NCI-H1417 treated with DMSO at 0.1 percent for 48 hours (cell line): Measurements from ENCODE around the gene PYGO1.
"Not testable (repeated sequence)": the region's sequence is repeated elsewhere in the genome, so short reads cannot be mapped to it uniquely, and the experiment has no call there.

Experiments
- DNase-seq: peaks from one replicate; lab custom pipeline; 2025; lab: John Stamatoyannopoulos, UW

The PYGO1 gene

DNA sequence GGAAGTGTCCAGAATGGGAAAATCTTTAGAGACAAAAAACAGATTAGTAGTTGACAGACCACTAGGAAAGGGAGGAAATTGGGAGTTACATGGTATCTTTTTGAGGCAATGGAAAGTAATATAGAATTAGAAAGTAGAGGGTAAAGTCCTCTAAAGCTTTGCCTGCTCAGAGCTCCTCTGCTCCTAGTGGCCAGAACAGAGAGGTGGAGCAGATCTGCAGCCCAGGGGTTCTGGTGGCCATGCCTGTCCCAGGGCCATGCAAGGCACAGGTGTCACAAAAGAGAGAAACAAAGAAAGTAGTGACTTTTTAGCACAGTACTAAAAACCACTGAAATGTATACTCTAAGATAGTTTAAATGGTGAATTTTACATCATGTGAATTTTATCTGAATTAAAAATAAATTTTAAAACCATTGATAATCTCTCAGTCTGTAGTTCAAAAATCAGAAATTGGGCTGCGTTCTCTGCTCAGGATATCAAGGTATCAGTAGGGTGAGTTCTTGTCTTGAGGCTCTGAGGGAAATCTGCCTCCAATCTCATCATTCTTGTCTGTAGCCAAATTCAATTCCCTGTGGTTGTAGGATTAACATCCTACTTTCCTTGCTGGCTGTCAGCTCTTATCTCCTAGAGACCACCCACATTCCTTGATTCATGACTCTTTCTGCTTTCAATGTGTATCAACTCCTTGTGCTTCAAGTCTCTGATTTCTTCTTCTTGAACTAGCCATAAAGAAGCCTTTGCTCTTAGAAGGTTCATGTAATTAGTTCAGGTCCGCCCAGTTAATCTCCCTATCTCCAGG lies 23.6 kb downstream of the PYGO1 start:
- DNase-seq: no peak

DNA sequence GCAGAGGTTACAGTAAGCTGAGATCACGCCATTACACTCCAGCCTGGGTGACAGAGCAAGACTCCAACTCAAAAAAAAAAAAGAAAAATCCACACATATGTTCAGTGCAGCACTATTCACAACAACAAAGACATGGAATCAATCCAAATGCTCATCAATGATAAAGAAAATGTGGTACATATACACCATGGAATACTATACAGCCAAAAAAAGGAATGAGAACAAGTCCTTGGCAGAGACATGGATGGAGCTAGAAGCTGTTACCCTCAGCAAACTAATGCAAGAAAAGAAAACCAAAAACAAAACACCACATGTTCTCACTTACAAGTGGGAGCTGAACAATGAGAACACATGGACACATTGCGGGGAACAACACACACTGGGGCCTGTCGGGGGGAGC lies 25.5 kb downstream of the PYGO1 start:
- DNase-seq: no peak

DNA sequence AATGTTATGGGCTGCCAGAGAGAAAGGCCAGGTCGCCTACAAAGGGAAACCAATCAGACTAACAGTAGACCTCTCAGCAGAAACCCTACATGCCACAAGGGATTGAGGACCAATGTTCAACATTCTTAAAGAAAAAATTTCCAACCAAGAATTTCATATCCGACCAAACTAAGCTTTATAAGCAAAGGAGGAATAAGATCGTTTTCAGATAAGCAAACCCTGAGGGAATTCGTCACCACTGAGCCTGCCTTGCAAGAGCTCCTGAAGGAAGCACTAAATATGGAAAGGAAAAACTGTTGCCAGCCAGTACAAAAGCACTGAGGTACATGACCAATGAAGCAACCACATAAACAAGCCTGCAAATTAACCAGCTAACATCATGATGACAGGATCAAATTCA lies 33.1 kb downstream of the PYGO1 start:
- no peak for DNase-seq

DNA sequence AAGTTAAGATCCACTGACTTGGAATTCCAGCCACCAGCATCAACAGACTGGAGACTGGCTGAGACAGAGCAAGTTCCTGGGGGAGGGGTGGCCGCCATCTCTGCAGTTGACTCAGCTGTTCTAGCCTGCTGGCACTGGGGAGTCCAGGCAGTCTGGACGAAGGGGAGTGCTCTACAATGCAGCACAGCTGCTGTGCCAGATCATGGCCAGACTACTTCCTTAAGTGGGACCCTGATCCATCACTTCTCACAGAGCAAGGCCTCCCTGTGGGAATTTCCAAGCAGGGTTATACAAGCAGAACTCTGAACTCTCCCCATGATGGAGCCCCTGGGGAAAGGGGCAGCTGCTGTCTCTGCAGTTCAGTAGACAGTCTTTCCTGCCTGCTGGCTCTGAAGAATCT lies 35.2 kb downstream of the PYGO1 start:
- no peak for DNase-seq

DNA sequence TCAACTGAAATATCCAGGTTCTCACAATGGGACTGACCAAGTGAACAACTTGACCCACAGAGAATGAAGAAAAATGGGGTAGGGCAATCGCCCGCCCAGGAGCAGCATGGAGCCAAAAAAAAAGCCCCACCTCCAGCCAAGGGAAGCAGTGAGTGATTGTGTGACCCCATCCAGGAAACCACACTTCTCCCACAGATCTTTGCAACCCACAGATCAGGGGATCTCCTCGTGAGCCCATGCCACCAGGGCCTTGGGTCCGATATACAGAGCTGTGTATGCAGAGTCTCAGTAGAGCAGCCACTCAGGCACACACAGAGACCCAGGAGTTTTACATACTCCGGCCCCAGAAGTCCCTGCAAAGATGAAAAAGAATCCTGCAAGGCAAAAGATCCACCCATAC lies 35.7 kb downstream of the PYGO1 start:
- no peak for DNase-seq

DNA sequence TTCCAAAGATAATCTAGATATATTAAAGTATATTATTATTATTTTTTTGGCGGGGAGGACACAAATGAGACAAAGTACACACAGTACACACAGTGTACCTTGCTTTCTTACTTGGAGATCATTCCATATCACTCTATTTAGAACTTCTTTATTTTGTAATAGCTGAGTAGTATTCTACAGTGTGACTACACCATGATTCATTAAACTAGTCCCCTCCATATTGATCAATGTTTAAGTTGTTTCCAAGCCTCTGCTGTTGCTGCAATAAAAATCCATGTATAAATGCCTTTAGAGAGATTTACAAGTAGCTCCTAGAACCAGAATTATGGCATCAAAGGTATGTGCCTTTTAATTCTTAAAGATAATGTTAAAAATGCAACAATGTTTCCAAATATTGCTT lies 38.8 kb downstream of the PYGO1 start:
- DNase-seq: no peak

DNA sequence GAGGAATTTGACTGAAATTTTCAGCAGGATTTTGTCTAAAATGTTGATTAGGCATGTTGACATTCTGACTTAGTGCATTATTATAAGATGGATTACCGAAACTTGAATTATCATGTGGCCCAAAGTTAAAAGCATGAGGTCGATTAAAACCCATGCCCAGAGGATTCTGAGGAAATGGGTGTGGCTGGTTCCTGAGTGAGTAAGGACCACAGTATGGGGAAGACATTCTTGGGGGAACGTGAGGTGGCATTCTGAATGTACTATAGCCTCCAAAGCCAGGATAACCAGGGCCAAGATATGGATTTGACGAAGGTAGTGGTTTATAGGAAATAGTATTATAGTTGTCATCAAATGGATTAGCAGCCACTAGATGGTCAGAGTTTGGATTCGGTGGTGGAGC lies 41.4 kb downstream of the PYGO1 start:
- no peak for DNase-seq

DNA sequence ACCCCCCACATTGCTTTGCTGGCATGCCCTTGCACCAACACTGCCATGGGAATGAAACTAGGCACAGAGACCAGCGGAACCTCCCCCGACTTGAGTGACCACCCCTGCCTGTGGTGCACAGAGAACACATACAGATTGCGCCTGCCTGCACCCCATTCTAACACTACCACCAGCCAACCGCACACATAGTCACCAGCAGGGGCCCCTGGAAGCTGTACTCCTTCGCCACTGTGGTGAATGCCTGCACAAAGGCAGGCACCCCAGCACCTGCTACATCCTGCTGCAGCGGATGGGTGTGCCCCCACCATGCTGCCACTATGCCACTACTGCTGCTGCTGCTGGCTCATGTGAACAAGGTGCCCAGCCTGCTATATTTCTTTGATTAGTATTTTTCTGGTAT lies 52.7 kb downstream of the PYGO1 start:
- DNase-seq: no peak

DNA sequence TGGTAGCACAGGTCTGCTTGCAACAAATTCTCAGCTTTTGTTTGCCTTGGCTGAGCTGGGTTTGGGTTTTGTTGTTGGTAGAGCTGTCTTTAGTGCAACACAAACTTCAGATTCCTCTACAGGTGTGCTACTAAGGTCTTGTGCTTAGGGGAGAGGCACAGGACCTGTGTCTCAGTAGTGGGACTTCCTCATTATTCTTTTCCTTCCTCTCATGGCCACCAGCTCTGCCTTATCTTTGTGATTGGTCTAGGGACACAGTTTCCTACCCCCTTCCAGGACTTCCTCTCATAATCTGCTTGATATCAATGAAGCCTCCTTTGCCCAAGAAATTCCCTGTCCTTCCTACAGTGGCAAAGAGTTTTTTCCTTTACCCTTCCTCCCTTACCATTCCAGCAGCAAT lies 55.2 kb downstream of the PYGO1 start:
- DNase-seq: no peak

DNA sequence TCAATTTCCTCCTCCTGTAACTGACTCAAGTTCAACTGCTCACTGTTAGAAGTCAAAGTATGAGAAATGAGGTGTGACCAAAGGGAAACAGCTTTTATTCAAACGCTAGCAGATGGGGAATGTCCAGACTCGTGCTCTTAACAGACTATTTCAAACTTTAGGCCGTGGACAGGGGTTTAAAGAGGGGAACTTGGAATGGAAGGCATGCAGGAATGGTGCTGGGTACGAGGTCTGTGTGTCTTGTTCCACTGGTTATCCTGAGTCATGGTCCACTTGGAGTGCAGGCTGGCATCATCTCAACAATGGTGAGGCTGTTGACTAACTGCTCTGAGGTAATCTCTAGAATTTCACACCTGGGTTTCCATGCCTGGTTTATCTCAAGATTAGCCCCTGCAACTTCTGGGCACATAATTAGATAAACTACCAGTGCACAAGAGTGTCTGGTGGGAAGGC lies 57.3 kb downstream of the PYGO1 start:
- DNase-seq: no peak

DNA sequence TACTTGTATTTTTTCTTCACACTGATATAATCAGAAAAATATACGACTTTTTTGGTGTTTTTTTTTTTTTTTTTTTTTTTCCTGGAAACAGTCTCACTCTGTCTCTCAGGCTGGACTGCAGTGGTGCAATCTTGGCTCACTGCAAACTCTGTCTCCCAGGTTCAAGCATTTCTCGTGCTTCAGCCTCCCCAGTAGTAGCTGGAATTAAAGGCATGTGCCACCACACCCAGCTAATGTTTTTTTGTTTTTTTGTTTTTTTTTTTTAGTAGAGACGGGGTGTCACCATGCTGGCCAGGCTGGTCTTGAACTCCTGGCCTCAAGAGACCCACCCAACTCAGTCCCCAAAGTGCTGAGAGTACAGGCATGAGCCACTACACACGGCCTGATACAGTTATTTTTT lies 59.3 kb downstream of the PYGO1 start:
- DNase-seq: no peak

DNA sequence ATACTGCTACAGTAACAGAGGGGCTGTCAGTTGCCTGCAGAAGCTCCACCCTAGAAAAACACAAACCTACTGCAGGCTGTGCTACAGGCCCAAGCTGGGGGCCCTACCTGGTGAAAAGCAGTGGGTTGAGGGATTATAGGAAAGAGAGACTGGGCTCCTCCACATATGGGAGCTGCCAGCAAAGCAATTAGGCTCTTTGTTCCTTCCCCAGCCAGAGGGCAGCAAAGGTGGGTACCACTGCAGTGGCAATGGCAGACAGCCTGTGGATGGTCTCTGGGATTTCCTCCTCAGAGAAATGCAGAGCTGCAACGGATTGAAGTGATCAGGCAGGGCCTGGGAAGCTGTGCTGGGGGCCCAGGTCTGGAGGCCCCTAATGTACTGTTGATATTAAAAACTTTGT lies 61.0 kb downstream of the PYGO1 start:
- DNase-seq: no peak

DNA sequence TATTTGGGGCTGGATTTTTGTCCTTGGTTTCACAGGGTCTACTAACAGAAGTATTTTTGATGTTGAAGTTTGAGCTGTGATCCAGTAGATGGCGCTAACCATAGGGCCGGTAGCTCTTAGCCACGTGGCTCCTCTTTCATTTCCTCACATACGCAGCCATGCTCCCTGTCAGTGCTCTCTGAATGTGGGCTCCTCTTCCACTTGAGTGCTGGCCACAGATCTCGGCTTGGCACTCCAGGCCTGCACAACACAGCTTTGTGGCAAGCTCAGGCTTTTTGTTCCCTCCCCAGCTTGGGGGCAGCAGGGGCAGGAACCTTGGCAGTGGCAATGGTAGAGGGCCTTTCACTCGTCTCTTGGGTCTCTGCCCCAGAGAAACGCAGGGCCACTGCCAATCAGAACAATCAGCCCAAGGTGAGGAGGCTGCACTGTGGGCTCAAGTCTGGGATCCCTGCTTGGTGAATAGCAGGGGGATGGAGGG lies 61.5 kb downstream of the PYGO1 start:
- no peak for DNase-seq

DNA sequence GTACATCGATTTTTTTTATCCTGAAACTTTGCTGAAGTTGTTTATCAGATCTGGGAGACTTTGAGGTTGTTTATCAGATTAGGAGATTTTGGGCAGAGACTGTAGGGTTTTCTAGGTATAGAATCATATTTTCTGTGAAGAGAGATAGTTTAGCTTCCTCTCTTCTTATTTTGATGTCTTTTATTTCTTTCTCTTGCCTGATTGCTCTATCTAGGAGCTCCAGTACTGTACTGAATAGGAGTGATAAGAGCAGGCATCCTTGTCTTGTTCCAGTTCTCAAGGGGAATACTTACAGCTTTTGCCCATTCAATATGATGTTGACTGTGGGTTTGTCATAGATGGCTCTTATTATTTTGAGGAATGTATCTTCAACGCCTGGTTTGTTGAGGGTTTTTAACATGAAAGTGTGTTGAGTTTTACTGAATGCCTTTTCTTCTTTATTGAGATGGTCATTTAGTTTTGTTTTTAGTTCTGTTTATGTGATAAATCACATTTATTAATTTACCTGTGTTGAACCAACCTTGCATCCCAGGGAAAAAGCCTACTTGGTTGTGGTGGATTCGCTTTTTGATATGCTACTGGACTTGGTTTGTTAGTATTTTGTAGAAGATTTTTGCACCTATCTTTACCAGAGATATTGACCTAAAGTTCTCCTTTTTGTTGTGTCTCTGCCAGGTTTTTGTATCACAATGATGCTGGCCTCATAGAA lies 65.2 kb downstream of the PYGO1 start:
- DNase-seq: no peak

DNA sequence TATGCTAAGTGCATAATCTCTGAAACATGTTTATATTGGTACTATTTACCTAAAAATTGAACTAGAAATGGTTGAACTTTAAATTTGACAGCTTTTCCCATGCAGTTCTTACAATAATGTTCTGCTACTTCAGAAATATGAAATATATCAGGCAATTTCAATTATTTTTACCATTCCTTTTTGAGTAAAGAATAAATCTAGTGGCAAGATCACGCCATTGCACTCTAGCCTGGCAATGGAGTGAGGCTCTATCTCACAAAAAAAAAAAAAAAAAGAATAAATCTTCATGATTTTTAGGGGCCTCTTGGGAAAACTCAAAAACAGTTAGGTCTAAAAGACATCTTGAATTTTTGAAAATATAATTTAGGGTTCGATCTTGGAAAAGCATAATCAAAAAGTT lies 69.5 kb downstream of the PYGO1 start:
- DNase-seq: no peak

DNA sequence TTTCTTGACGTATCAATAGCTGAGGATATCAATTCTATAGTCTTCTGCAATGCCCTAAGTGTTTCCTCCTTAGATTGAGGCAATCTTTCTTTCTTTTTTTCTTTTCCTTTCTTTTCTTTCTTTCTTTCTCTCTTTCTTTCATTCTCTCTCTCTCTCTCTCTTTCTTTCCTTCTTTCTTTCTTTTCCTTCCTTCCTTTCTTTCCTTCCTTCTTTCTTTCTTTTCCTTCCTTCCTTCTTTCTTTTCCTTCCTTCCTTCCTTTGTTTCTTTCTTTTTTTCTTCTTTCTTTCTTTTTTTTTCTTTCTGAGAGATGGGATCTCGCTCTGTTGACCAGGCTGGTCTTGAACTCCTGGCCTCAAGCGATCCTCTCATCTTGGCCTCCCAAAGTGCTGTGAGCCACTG lies 70.1 kb downstream of the PYGO1 start:
- no peak for DNase-seq

DNA sequence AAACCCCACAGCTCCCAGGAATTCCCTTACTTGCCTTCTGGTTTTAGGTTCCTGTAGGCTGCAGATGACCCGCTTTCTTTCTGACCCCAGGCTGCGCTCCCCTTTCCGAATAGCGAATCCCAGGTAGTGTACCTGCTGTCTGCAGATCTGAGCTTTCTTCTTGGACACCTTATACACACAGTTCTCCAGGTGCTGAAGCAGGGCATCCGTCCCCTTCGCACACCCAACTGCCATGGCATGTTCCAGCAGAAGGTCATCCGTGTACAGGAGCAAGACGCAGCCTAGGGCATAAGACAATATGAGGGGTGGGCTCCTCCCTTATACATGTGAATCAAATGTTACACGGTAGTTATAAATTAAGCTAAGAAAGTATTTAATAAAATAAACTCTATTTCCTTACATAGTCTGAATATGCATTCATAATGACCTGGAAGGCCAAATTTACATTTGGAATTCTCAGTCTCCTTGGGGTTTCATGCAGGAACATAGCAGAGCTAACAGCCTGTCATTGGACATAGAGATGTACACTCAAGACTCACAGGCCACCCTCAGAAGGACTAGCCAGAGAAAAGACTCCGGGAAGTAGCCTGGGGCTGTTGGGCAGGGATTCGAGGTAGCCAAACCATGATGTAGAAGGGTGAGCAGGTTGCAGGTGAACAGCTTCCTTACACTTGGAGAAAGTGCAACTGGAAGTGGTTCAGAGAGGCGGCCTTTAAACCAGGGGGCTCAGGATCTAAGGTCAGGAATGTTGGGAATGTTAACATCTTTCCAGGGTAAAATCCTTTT lies 72.0 kb downstream of the PYGO1 start:
- no peak for DNase-seq

DNA sequence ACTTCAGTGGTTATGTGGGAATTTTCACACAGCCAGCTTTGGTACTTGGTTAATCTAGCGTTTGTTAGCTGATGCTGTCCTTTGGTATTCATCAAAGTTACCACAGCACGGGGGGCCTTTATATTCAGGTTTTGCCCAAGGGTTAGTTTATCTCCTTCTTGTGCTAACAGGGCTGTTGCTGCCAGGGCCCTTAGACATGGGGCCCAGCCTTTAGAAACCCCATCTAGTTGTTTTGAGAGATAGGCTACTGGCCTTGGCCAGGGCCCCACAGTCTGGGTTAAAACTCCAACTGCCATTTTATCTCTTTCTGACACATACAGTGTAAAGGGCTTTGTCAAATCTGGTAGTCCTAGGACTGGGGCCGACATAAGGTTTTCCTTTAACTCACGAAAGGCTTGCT lies 72.7 kb downstream of the PYGO1 start:
- no peak for DNase-seq

DNA sequence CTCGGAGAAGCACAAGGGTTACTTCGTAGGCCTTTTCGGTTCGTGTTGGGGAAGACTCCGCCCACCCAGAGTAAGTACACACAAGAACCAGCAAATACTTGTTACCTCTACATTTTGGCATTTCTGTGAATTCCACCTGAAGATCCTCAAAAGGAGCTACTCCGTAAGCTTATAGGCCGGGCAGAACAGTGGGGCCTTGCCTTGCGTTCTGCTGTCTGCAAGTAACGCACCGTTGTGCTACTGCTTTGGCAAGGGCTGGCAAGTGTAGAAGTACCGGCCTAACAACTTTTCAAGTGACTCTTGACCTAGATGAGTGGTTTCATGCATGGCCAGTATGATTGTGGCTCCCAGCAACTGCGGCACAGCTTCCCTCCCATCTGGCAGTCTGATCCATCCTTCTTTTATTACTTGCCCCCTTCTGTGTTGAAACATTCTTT lies 73.7 kb downstream of the PYGO1 start:
- DNase-seq: no peak

DNA sequence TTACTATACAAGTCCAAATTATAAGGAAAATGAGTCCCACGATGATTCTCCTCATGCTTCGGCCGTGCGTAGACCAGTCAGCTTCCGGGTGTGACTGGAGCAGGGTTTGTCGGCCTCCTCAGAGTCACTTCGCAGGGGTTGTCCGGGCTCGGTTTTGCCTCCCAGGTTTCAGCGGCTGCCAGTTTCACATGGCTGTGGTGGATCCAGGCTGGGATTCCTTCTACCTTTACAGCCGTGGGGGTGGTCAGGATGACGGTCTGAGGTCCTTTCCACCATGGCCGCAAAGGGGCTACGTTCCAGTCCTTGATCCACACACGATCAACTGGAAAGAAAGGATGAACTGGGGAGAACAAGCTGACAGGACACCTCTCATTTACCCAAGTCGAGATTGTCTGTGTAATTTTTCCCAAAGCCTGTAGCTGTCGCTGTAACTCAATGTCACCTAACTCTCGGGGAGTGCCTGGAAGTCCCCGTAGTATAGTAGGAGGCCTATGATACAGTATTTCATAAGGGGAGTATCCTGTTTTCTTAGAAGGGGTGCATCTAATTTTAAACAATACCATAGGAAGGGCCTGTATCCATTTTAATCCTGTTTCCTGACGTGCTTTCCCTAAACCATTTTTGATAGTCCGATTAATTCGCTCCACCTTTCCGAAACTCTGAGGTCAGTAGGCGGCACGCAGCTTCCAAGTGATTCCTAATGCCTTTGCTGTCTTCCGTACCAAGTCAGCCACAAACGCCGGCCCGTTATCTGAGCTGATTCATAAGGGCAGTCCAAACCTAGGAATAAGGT lies 74.3 kb downstream of the PYGO1 start:
- not testable (repeated sequence) for DNase-seq

DNA sequence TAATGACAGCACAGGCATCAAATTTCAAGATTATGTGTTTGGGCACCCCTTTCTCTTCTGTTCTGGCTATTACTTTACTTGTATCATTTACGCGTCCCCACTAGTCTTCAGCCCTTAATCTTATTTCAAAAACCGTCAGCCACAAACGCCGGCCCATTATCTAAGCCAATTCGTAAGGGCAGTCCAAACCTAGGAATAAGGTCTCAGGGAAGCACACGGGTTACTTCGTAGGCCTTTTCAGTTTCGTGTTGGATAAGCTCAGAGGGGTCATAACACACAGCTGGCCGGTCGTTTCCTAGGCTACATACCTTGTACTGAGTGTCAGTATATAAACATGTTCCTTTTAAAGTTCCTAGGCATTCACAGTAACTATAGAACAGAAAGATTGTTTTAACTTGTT lies 75.0 kb downstream of the PYGO1 start:
- no peak for DNase-seq

DNA sequence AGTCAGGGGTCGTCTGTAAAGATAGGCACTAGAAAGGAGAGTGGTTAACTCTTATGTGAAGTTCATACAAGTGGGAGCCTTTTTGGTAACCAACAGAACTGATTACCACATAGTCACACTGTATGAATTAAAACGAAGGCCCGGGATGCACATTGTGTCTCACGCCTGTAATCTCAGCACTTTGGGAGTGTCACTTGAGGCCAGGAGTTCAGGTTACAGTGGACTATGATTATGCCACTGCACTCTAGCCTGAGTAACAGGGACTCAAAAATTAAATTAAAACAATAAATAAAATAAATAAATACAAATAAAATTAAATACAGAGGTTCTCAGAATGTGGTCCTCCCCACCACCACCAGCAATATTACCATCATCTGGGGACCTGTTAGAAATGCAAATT lies 80.6 kb downstream of the PYGO1 start:
- DNase-seq: no peak
